Stimulated activated naive CD4-positive, alpha-beta T cell treated with Interleukin-2 at 50 U/mL for 16 hours (primary cell): ENCODE results near the gene AOPEP.

Experiments used
- DNase-seq: peaks from one replicate; lab custom pipeline; 2025; lab: John Stamatoyannopoulos, UW

The AOPEP gene

GRCh38 chr9:94870793-94871558 lies 144.5 kb downstream of the AOPEP start:
- no peak for DNase-seq

- no peak for DNase-seq
Measured at GRCh38 chr9:94872083-94872833, 145.8 kb downstream of the AOPEP start.

GRCh38 chr9:94872891-94873511 lies 146.5 kb downstream of the AOPEP start:
- DNase-seq, result no peak

GRCh38 chr9:94874316-94874715 lies 147.8 kb downstream of the AOPEP start:
- no peak for DNase-seq

- DNase-seq, result no peak
Measured at GRCh38 chr9:94875300-94876020, 149.0 kb downstream of the AOPEP start.

GRCh38 chr9:94878804-94879203 lies 152.3 kb downstream of the AOPEP start:
- peak; percentile 22 for DNase-seq

GRCh38 chr9:94879230-94879629 lies 152.7 kb downstream of the AOPEP start:
- DNase-seq, result no peak

GRCh38 chr9:94881023-94881422 lies 154.5 kb downstream of the AOPEP start:
- DNase-seq, result no peak

GRCh38 chr9:94881454-94881853 lies 155.0 kb downstream of the AOPEP start:
- no peak for DNase-seq

- no peak for DNase-seq
Measured at GRCh38 chr9:94881940-94882339, 155.4 kb downstream of the AOPEP start.

GRCh38 chr9:94882966-94883641 lies 156.6 kb downstream of the AOPEP start:
- DNase-seq, result no peak

GRCh38 chr9:94885854-94886447 lies 159.5 kb downstream of the AOPEP start:
- no peak for DNase-seq

GRCh38 chr9:94887721-94888120 lies 161.2 kb downstream of the AOPEP start:
- no peak for DNase-seq

GRCh38 chr9:94888775-94889174 lies 162.3 kb downstream of the AOPEP start:
- DNase-seq, result no peak

- DNase-seq, result no peak
Measured at GRCh38 chr9:94889628-94890027, 163.1 kb downstream of the AOPEP start.

GRCh38 chr9:94891183-94891582 lies 164.7 kb downstream of the AOPEP start:
- DNase-seq, result no peak

GRCh38 chr9:94892675-94893074 lies 166.2 kb downstream of the AOPEP start:
- no peak for DNase-seq

GRCh38 chr9:94894094-94894699 lies 167.7 kb downstream of the AOPEP start:
- DNase-seq, result no peak

- no peak for DNase-seq
Measured at GRCh38 chr9:94895668-94896067, 169.2 kb downstream of the AOPEP start.

GRCh38 chr9:94896512-94896911 lies 170.0 kb downstream of the AOPEP start:
- no peak for DNase-seq
